GM21825 (cell line): ENCODE data around the gene MR1.

ENCODE experiments used
- ATAC-seq: cut with Tn5 transposase; IDR thresholded peaks from one replicate; pipeline ENCODE4 v1.9.1; 2021; ENCODE audit warnings: mild to moderate bottlenecking, moderate library complexity; ENCODE audit not compliant: unreplicated experiment

Gene MR1

GRCh38 chr1:181089676-181090544 is 56.1 kb downstream of the MR1 start:
- ATAC-seq, result peak; percentile 30

GRCh38 chr1:181090641-181091126 is 56.9 kb downstream of the MR1 start:
- no peak for ATAC-seq

GRCh38 chr1:181091309-181092040 is 57.7 kb downstream of the MR1 start:
- ATAC-seq, result no peak

- no peak for ATAC-seq
Measured at GRCh38 chr1:181092056-181092455, 58.3 kb downstream of the MR1 start.

GRCh38 chr1:181092883-181093458 is 59.2 kb downstream of the MR1 start:
- no peak for ATAC-seq

GRCh38 chr1:181094416-181095212 is 60.8 kb downstream of the MR1 start:
- no peak for ATAC-seq

GRCh38 chr1:181095260-181095659 is 61.5 kb downstream of the MR1 start:
- no peak for ATAC-seq

GRCh38 chr1:181095763-181096184 is 62.0 kb downstream of the MR1 start:
- ATAC-seq, result no peak

- no peak for ATAC-seq
Measured at GRCh38 chr1:181097242-181097641, 63.5 kb downstream of the MR1 start.

- peak; percentile 58 for ATAC-seq
Measured at GRCh38 chr1:181099152-181100014, 65.6 kb downstream of the MR1 start.

- peak; percentile 2 for ATAC-seq
Measured at GRCh38 chr1:181100015-181100905, 66.5 kb downstream of the MR1 start.

GRCh38 chr1:181100934-181101333 is 67.2 kb downstream of the MR1 start:
- ATAC-seq, result no peak

GRCh38 chr1:181101581-181102226 is 67.9 kb downstream of the MR1 start:
- no peak for ATAC-seq

- ATAC-seq, result no peak
Measured at GRCh38 chr1:181102841-181103240, 69.1 kb downstream of the MR1 start.

- no peak for ATAC-seq
Measured at GRCh38 chr1:181103399-181103798, 69.6 kb downstream of the MR1 start.

- ATAC-seq, result no peak
Measured at GRCh38 chr1:181104042-181104789, 70.4 kb downstream of the MR1 start.

GRCh38 chr1:181104790-181105133 is 71.0 kb downstream of the MR1 start:
- peak; percentile 15 for ATAC-seq
